ENCODE measurements around the gene PEAK1.
"Not testable (repeated sequence)": the region's sequence is repeated elsewhere in the genome, so short reads cannot be mapped to it uniquely, and the experiment has no call there.

PEAK1 gene

DNA sequence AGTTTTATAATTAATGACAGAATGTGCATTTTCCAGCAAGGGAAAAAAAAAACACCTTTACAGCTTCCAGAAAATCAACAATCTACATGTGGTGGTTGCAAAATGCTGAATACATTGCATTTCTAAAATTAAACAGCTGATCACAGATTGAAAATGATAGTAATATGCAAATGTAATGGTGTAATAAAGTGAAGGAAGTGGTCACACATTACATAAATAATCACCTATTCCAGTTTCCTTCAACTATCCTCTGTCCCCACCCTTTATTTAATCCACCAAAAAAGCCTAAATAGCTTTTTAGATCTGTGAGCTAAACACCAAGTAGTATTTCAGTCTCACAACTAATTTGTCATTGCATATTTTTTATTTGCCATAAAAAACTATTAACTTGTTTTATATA lies 110.5 kb downstream of the PEAK1 start:
- DNase-seq (ENCODE audit: low spot score), result no peak

DNA sequence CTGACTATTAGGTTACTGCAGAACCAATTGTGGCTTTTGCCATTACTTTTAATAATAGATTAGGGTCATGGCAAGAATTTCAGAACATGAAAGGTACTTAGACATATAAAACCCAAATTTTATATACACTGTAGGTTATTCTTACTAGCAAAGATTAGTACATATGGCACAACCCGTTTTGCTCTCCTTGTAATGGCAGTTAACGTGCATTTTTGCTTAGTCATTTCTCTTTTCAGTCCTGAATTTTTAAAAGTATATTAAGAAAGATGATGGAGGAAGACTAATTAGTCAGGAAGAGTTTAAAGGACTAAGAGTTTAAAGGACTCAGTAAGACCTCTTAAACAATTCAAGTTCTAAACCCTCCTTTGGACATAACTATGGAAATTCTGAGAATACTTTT lies 114.0 kb downstream of the PEAK1 start:
- no peak for DNase-seq (ENCODE audit: low spot score)

DNA sequence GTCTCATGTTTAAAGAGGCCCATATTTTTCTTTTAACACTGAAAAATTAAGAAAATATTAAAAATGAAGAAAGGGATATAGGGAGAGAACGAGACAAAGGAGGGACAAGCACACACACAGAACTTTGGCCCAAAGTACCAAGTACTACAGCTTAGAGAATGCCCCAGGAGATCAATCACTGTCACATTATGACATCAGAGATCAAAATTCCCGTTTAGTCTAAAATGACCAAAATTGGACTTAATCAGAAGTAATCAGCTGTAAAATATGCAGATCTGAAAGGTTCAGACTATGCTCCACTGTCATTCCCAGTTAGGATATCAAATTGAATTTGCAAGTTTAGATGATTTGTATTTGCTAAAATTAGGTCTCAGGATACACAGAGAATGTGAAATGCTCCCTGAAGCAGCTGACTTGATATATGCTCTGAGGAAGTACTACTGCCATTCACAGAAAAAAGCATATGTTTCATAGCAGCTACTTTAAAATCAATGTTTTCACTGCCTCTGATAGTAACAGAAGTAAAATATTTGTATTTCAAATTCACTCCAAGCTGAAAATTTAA lies 123.0 kb downstream of the PEAK1 start:
- DNase-seq (ENCODE audit: low spot score), result no peak

DNA sequence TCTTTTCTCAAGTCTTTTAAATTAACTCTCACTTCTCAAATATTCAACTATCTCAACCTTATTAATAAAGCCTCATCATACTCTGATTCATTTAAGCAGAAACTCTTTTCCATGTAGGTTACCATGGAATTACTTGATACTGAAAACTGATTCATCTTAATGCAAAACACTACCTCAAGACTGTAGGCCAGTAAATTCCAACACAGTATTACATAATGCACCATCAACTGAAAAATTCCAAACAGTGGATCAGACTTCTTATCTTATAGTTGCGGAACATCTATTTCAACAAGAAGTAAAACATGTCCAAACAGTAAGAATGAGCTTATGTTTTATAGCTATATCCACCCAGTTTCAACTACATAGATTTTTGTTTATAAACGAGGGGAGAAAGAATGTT lies 124.5 kb downstream of the PEAK1 start:
- DNase-seq (ENCODE audit: low spot score), result no peak

DNA sequence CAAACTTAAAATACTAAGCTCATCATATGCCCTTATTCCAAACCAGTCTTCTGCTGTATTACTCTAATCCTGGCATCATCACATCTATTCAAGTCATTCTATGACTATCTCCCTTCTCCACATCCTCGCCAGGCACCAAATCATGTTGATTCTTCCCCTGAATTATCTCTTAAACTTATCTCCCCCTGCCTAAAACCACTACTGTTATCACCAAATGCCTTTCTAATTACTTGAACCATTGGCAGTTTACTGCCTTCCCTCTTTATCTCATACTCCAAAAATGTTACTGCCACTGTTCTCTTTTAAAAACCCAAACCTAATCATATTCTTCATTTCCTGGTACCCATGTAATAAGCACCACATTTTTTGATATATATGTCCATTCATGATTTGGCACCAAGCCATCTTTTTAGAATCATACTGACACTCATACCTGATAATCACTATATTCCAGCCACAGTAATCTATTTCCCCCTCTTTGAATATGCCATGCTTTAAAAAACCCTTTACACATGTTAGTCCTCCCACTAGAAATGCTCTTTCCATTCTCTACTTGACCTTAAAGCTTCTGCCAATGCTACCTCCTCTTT lies 126.8 kb downstream of the PEAK1 start:
- DNase-seq (ENCODE audit: low spot score), result no peak

DNA sequence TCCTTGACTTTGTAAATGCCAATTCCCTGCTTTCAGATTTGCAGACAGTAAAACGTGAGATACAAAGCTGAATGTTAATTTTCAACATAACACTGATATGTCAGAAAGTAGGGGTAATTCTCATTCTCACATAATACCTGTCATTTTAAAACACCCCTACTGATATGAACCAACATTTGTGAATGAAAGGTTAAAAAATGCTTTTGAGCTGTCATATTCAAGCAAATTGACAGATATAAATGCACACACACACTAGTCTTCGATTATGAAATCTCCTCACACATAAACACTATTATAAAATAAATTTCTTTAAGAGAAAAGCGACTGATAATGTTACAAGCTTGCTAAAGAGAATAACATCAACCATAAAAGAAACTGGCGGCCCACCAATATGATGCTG lies 128.8 kb downstream of the PEAK1 start:
- no peak for DNase-seq (ENCODE audit: low spot score)

DNA sequence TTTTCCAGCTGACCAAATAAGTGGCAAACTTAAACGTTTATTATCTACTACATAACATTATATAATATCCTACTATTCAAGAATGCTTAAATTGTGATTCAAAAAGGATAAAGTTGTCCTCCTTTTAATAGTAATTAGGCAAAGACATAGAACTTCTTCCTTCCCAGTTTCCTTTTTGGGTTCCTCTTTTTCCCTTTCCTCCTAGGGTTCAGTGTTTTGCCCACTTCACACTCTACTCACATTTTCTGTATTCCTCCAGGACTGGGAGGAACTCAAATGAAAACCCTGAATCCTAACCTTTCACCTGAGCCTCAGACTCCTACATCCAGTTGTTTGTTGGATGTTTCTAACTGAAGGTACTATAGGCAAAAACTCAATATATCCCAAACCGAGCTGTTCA lies 132.5 kb downstream of the PEAK1 start:
- no peak for DNase-seq (ENCODE audit: low spot score)

DNA sequence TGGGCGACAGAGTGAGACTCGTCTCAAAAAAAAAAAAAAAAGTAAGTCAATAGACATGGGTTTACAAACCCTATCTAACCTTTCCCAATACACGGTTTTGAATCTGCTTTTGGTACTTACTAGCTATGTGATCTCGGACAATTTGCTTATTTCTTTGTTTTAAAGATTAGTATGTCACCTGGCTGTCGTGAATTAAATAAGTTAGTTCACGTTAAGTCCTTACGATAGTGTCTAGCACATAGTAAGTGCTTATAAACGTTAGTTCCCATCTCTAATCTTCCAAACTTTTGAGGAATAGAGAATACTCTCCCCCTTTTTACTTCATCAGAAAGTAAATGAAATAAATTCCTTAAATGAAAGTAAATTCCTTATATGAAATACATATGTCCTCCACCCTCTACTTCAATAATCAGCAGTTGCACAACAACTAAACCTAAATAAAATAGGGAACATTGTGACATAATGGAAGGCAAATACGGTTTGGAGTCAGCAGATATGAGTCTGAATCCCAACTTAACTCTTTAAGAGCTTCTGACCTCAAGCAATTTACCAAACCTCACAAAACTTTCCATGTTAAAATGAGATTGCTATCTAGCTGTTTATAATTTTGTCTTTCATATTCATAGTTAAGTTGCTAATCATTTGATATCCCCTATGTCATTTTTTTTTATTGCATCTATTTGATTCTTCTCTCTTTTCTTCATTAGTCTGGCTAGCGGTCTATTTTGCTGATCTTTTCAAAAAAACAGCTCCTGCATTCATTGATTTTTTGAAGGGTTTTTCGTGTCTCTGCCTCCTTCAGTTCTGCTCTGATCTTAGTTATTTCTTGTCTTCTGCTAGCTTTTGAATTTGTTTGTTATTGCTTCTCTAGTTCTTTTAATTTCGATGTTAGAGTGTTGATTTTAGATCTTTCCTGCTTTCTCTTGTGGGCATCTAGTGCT lies 134.6 kb downstream of the PEAK1 start:
- no peak for DNase-seq (ENCODE audit: low spot score)

DNA sequence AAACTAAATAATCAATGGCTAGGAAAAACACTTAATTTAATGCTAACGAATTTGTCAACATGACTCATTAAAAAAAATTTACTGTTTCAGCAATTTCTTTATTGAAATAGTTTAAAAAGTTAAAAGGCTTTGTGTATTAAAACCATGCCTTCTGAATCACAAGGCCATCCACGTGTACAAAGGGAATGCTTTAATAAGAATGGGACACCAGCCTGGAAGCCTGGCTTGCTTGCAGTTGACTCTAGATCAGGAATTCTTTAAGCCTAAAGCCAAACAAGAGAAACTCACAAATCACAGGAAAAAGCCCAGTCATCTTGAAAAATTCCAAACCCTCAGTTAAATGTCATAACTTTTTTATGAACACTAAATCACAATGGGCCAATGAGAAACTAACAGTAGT lies 137.6 kb downstream of the PEAK1 start:
- no peak for DNase-seq (ENCODE audit: low spot score)

DNA sequence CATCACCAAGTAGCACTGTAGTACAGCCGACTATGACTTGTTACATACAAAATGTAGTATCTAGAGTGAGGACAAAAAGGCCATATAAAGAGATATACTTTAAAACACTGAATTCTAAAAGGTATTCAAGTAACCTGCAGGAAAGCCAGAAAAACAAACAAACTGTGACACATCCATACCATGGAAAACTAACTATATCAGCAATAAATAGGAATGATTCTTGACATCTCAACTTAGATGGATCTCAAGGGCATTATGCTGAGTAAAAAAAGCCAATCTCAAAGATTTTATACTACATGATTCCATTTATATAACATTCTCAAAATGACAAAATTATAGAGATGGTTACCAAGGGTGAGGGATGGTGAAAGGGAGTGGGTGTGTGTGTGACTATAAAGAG lies 143.0 kb downstream of the PEAK1 start:
- DNase-seq (ENCODE audit: low spot score), result no peak

DNA sequence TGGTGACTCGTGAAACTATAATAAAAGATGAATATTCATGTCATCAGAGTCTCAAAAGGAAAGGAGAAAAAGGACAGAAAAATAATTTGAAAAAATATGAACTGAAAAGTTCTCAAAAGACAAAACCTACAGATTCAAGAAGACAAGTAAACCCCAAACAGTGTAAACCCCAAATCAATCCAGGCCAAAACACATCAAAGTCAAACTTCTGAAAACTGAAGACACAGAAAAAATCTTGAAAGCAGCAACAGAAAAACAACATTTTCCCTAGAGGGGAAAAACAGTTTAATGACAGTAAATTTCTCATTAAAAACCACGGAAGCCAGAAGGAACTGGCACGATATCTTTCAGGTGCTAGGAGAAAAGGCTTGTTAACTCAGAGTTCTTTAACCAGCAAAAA lies 143.8 kb downstream of the PEAK1 start:
- no peak for DNase-seq (ENCODE audit: low spot score)

DNA sequence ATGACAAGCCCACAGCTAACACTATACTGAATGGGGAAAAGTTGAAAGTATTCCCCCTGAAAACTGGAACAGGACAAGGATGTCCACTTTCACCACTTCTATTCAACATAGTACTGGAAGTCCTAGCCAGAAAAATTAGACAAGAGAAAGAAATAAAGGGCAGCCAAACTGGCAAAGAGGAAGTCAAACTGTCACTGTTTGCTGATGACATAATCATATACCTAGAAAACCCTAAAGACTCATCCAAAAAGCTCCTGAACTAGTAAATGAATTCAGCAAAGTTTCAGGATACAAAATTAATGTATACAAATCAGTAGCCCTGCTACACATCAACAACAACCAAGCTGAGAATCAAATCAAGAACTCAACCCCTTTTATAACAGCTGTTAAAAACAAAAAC lies 146.8 kb downstream of the PEAK1 start:
- DNase-seq (ENCODE audit: low spot score), result not testable (repeated sequence)

DNA sequence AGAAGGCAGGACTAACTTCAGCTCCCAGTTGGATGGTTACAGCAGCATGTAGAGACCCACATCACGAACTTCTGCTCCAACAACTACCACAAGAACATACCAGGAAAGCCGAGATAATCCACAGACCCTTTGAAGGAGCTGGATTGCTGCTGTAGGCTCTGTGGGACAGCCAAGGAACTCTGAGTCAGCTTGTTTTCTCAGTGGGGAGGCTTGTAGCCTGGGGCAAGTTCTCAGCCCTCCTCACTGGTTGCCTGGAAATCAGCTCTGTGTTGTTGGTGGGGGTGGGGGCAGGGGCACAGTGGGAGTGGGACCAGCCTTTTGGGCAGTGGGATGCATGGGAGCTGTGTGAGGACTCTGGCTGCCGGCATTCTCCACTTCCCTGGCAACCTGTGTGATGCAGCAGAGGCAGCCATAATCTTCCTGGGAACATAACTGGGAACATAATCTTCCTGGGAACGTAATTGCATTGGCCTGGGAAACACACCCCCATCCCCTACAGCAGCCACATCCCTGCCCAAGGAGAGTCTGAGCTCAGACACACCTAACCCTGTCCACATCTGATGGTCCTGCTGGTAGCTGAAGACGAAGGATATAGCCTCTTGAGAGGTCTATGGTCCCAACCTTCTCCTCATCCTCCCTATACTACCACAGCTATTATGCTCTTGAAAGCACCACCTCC lies 153.1 kb downstream of the PEAK1 start:
- no peak for DNase-seq (ENCODE audit: low spot score)

DNA sequence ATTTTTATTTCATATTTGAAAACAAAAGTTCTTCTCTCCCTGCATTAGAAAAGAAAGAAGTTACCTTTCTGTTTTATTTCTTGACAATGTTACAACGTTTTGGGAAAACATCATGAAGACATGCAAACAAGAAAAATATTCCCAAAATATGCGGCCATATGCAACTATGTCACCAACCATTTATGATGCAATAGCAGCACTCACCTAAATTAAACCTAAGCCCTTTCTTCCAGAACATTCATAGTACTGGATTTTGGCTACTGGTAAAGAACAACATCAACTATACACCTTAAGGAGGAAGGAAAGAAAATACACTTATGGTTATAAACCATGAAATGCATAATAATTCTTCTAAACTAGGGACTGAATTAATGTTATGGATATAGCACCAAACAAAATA lies 164.5 kb downstream of the PEAK1 start:
- no peak for DNase-seq (ENCODE audit: low spot score)

DNA sequence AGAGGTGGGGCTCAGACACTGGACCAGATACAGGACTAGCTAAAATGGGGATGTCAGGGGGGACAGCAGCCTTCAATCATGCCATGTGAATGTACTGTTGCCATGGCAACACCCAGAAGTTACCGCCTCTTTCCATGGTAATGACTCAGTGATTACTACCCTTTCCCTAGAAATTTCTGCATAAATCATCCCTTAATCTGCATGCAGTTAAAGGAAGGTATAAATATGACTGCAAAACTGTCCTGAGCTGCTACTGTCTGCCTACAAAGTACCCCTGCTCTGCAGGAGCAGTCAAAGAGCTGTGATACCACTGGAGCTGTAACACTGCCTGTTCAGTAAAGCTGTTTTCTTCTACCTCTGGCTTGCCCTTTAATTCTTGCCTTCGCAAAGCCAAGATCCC lies 168.2 kb downstream of the PEAK1 start:
- no peak for DNase-seq (ENCODE audit: low spot score)

DNA sequence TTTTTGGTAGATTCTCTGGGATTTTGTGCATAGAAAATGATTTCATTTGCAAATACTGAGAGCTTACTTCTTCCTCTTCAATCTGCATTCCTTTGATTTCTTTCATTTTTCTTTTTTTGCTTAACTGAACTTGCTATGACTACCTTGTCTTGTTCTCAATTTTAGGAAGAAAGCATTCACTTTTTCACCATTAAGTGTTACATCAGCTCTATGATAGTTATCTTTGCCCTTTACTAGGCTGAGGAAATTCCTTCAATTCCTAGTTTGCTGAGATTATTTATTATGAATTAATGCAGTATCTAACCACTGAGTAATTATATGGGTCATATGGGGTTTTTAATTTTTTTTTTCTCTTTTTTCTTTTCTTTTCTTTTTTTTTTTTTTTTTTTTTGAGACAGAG lies 172.8 kb downstream of the PEAK1 start:
- no peak for DNase-seq (ENCODE audit: low spot score)

DNA sequence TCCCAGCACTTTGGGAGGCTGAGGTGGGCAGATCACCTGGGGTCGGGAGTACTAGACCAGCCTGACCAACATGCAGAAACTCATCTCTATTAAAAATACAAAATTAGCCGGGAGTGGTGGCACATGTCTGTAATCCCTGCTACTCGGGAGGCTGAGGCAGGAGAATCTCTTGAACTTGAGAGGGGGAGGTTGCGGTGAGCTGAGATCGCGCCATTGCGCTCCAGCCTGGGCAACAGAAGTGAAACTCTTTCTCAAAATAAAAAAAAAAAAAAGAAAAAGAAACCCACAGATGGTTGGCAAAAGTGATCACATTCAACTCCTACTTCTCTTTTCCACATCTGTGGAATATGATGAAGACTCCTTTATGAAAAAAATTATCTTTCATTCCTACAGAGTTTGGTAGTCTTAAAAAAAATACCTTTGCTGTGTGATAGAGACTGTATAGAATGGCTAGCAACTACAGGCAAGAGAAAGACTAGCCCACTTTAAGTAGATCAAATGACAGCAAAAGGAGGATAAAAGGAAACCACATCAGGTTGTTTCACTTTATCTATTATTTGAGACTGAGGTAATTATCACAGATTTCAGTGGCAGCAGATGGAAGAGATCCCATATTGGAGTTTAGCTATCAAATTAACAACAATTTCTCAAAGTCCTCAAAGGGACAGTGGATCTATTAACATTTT lies 176.0 kb downstream of the PEAK1 start:
- DNase-seq (ENCODE audit: low spot score), result no peak

DNA sequence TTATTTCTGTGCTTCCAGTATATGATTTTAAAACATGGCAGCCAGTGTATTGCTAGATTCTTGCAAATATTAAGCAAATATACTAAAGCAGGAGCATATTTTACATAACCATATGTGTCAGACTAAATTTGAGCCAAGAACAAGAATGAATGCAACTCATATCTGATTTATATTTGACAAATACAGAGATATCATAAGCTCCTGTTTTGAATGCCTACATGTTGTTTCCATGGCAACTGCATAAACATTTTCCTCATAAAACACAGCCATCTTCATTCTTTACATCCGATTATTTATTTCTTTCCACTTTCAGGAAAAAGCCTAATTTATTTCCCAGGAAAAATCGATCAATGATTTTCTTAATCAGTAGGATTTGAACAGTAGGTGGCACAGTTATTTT lies 176.8 kb downstream of the PEAK1 start:
- DNase-seq (ENCODE audit: low spot score), result no peak

DNA sequence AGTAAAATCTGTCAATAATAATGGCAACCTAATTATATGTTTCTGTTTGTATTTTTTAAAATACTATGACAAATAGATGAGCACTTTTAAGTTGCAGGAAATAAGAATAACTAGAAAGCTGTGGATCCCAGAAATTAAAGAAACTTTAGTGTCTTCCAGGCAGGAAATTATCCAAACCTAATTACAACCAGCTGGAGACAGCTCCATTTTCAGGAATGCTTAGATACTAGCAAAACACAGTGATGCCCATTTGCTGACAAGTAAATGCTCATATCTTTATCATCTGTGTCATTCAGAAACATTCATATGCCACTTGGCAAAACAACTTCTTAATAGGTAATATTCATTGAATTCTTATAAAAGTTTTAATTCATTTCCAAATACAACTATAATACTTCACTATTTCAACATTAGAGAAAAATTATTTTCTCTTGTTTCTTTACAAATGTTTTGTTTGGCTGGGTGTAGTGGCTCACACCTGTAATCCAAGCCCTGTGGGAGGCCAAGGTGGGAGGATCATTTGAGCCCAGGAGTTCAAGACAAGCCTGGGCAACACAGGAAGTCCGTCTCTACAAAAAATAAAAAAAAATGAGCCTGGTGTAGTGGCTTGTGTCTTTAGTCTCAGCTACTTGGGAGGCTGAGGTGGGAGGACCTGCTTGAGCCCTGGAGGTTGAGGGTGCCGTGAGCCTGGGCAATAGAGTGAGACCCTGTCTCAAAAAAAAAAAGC lies 179.9 kb downstream of the PEAK1 start:
- no peak for DNase-seq (ENCODE audit: low spot score)

DNA sequence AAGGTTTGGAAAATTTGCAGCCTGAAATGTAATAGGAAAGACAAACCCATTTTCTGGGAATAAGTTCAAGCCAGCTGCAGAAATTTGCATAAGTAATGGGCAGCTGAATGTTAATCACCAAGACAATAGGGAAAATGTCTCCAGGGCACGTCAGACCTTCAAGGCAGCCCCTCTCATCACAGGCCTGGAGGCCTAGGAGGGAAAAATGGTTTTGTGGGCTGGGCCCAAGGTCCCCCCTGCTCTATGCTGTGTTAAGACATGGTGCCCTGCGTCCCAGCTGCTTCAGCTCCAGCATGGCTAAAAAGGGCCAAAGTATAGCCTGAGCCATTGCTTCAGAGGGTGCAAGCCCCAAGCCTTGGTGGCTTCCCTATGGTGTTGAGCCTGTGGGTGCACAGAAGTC lies 184.3 kb downstream of the PEAK1 start:
- DNase-seq (ENCODE audit: low spot score), result no peak

DNA sequence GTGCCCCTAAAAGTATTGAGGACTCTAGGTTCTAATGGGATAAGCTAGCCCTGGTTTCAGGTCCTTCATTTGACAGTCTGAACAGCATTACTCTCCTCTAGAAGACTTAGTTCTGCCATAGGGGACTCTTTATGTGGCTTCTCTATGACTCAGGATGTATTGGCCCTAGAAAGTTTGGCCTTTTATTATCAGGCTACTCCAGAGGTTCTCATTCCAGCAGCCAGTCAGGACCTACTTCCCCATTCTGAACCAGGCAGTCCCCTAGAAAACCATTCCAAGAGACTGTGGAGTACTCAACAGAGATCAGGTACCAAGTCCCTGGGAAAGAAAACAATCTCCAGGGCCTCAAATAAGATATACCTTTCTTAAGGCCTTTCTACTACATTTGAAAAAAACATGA lies 191.1 kb downstream of the PEAK1 start:
- no peak for DNase-seq (ENCODE audit: low spot score)

DNA sequence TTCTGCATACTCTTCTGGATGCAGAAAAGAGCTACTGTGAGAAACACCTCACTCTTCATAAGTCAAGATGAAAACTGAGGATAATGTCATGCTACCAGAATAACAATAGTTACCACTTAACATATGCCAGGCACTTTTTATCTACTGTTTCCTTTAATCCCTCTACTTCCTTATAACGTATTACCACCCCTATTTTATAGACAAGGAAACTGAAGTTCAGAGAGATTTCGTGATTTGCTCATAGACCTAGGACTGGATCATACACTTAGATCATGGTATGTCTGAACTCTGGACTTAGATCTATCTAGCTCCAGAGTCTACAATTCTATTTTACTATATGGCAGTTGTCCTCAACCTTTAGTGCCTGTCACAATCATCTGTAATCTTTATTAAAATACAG lies 193.3 kb downstream of the PEAK1 start:
- no peak for DNase-seq (ENCODE audit: low spot score)
